NCI-H748 (cell line): ENCODE measurements around the gene MAT2A.
"Not testable (repeated sequence)": the region's sequence is repeated elsewhere in the genome, so short reads cannot be mapped to it uniquely, and the experiment has no call there.

ENCODE experiments used
- DNase-seq: peaks from one replicate; lab custom pipeline; 2025; ENCODE audit not compliant: unreplicated experiment; lab: John Stamatoyannopoulos, UW

MAT2A gene

DNA sequence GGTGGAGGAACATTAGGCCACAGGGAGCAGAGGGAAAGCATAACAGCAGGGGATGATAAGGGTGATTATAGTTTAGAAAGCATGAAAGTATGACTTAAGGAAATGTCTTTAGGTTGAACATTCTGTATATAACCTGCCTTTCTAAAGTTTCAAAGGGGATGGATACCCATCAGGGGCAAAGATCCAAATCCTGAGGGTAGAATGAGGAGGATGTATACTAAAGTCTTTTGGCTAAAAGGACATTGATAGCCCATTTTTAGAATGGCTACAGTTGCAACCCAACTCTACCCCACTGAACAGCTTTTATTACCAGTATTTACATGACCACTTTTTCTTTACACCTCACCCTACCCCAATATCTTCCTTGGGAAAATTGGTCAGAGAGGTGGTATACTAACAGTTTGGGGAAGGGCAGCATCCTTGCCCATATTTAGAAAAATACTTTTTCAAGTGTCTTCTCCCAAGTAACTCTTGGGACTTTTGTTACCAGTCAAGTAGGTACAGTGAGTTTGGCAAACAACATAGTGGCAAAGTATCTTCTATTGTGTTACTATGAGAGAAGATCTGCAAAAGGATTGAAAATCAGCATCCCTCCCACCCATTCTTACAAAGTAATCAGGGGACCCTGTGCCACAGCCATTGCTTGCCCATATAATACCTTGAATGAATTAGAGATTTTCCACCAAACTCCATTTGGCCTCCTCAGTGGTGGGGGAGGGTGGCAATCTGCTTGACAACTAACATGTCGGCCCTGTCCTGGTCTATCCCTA is 8.3 kb downstream of the MAT2A start:
- DNase-seq: no peak

DNA sequence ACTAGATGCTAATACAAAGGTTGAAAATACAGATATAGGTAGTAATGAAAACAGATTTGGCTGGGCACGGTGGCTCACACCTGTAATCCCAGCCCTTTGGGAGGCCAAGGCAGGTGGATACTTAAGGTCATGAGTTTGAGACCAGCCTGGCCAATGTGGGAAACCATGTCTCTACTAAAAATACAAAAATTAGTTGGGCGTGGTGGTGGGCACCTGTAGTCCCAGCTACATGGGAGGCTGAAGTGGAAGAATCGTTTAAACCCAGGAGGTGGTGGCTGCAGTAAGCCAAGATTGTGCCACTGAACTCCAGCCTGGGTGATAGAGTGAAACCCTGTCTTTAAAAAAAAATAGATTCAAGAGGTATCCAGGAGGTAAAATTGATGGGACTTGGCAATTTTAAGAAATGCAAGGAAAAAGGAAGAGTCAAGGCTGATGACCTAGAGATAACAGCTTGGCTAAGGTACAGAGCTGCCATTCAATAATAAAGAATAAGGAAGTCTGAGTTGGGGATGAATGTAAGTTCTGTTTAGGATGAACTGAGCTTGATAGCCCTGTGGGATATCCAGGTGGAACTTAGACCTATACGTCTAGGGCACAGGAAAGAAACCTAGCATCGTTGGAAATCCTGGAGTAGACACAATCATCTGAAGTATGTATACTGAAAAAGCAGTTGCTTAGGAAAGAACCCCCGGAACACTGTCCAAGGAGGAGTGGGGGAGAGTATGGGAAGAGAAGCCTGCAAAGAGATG is 9.1 kb downstream of the MAT2A start:
- no peak for DNase-seq

DNA sequence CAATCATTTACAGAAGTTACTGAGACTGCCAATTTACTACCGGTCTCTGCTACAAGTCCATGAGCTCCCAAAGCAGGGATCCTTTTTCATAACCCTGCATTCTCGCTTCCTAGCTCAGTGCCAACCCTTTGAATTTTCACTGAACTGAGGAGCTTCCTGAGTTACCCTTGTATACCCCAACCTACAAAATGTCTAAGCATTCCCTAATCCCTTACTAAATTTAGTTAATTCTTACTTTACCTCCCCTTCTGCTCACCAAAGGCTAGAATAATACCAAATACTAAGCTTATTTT is 9.6 kb downstream of the MAT2A start:
- DNase-seq: no peak

DNA sequence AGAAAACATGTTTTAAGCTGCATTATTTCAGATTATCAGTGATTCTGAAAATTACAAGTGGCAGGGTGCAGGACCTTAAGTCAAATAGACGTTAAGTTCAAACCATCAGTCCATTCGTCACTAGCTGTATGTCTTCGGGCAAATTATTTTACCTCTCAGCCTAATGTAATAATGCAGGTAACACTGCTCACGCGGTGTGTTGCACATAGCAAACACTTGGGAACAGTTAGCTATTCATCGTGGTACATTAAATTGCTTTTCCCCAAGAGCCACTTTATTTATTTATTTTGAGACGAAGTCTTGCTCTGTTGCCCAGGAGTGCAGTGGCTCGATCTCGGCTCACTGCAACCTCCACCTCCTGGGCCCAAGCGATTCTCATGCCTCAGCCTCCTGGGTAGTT is 10.1 kb downstream of the MAT2A start:
- no peak for DNase-seq

DNA sequence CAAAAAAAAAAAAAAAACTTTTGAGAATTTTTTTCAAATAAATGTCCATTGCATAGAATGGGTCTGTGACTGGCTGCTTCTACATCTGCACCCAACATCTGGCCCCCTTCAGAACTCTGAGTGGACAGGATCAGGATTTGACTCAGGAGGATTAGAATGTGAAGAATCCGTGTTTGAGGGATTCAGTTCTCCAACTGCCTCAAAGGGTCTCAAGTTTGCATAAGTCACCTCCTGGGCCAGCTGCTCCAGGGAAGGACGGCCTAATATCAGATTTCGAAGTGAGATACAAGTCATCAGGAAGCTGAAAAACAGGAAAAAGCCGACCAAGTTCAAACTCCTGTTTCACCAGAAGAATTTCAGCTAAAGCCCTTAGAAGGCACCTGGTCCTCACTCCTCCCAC is 10.9 kb downstream of the MAT2A start:
- no peak for DNase-seq

DNA sequence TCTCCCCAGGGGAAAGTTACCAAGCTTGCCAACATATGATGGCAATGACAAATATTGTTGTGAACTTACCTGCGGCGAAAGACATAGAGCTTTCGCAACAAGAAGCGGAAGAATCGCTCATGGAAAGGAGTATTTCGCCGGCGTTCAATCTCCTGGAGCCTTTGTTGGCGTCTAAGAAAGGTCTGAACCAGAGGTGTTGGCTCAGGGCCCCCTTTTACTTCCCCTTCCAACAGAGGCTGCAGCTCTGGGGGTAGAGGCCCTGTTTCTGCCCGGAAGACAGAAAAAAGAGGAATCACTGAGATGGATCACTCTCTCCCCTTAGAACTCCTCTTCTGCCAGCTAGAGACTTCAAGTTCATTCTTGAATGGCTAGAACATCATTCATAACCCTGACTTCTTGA is 11.5 kb downstream of the MAT2A start:
- no peak for DNase-seq

DNA sequence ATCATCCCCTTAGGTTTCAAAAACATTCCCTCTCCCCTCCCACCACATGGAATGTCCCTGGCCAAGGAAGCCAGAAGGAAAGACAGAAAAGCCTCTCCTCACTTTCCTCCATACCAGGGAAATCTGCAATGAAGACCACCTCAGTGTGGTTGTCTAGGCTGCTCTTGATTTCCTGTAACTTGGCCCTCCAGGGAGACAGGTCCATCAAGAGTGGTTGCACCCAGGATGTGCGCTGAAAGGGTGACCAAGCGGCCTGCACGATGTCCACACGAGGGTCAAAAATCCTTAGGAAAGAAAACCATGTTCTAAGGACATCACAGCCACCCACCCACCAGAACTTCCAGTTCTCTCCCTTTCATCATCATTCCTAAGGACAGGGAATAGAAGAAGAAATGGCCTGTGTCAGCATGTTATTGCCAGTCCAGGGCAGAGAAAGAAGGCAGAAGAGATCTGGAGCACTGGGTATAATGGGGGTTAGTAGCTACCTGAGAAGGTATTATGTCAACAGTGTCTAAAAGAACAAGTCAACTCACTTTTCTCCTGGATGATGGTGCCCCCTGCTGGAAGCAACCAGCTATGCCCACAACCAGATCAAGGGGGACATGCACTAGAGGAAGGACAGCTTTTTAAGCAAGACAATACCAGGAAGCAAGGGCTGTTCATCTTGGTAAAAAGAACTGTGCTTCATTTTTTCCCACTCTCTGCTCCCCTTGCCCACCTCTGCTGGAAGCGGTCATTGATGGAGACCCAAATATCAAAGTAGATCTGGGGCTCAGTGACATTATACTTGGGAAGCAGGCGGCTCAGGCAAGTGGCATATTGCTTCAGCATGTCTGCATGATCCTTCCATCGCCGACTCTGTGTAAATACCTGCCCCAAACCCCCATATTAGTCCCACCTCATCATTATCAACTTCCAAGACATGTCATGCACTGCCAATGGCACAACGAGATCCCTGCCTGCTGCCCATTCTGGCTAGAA is 13.0 kb downstream of the MAT2A start:
- peak; percentile 59 for DNase-seq

DNA sequence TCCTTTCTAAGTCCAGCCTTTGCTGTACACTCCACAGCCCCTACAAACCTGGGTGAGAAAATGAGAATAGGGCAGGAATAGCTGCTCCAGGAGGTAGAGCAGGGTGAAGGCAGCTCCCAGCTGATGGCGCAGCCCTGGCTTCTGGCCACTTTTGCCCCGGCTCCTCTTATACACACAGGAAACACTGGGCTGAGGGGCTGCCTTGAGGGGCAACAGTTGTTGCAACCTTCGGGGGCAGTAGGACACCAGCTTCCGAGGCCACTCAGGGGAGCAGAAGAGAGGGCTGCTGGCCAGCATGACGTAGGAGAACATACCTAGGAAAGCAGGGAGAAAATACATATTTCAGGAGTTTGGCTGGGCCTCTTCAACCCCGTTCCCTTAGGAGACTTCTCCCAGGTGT is 14.2 kb downstream of the MAT2A start:
- no peak for DNase-seq

DNA sequence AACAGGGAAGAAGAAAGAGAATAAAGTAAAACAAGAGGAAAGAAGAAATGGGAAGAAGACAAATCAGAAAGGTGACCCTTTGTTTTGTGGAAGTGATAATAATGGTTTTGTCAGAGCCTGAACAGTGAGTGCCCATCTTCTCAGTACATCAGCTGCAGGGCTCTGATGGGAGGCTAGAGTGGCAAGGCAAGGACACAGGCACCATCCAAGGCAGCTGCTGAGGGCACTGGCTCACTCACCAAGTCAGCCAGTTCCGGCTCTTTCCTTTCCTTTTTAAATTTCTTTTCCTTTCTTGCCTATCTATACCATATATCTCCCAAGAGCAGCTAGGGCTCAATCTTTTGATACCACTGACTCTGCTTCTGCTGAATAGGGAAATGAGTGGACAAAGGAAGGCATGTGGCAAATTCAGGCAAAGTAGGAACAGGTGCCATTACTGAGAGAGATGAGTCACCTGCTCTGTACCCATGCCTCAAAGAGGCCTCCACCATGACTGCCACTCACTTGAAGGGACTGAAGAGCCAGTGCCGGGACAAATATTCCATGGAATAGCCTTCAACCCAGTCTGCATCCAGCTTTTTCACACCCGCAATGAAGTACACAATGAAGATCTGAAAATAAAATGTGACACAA is 16.1 kb downstream of the MAT2A start:
- DNase-seq: no peak

DNA sequence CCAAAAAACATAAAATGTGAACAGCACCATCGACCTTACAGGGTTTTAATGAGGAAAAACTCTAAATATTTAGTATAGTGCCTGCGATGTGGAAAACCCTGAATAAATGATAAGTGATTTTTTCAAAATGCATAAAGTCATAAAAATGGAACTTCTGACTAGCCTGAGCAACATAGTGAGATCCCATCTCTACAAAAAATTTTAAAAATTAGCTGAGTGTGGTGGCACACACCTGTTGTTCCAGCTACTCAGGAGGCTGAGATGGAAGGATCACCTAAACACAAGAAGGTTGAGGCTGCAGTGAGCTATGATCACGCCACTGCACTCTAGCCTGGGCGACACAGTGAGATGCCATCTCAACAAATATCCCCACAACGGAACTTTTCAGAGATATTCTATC is 18.2 kb downstream of the MAT2A start:
- DNase-seq: no peak

DNA sequence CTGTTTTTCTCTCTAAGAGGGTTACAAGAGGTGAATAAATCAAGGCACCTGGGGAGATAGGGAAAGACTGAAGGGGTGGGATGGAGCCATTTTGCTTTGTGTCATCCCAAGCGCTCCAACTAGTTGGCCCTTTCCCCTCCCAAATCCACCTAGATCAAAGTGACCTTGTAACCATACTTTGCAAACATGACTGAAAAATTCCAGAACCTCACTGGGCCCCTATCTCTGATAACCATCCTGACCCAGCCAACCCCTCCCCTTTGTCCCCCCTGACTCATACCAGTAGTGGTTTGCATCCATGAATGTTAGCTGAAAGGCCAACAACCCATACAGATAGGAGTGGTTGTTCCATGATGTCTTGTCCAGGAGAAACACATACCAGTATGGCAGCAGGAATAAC is 19.2 kb downstream of the MAT2A start:
- no peak for DNase-seq

DNA sequence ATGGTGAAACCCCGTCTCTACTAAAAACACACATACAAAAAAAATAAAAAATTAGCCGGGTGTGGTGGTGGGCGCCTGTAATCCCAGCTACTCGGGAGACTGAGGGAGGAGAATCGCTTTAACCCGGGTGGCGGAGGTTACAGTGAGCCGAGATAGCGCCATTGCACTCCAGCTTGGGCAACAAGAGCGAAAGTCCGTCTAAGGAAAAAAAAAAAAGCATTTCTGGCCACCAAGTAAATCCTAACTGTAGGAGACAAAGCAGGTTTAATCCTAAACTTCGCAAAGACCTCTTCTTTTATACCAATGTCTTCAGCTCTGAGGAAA is 21.4 kb downstream of the MAT2A start:
- DNase-seq: not testable (repeated sequence)

DNA sequence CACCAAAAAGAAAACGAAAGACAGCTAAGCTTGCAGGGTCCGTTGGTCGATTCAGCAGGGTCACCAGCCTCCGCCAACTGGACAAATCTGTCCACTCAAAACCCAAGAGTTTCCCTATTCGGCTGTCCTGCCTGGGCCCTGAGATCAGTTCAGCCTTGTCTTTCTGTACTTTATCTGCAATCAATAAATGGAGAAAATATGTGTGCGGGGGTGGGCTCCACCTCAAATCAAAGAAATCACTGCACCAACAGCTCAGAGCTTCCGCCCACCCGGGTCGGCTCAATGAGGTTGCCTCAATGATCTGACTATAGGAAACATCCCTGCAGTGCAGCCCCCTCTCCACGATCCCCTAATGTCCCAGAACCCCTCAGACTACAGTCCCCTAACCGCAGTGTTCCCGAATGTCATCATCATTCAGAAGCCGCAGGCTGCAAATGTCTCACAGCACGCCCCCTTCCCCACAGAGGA is 21.9 kb downstream of the MAT2A start:
- no peak for DNase-seq

DNA sequence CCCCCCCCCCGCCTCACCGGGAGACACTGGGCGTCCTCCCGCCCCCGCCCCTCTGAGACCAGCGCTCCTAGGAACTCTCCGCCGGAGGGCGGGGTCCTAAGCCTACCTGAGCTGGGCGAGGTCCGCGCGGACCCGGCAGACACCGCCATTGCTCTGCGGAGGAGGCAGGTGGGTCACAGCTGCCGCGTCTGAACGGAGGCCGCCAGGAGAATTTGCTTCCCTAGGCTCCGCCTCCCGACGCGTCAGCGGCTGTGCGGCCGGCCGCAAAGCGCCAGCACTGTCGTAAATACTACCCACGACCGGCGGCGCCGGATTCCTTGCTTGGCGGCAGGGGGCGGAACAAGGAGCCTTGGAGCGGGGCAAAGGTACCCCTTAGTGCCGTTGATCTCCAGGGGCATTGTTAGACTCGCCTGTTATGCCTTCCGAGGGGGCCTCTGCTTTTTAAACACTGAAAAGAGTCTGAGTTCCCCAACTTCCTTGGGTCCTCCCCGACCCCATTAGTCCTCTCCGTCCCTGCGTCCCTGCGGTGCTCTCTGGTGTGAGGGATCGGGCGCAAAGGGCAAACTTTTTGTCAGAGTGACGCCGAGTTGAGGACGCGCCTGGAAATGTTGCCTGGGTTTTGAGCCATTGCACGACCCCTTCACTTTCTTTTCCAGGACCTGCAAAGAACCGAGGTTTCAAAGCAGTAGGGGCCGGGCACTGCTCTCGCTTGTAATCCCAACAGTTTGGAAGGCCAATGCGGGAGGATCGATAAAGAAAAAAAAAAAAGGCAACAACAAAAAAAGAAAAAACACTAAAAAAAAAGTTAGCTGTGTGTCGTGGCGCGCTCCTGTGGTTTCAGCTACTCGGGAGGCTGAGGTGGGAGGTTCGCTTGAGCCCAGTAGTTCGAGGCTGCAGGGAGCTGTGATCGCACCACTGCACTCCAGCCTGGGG is 22.6 kb downstream of the MAT2A start, which contains the start of gene GGCX:
Gene GGCX (minus strand): TSS at position 214 of the 933 bp plus-strand sequence. CDS start 65 bp downstream, at position 149.
- DNase-seq: peak; percentile 96

DNA sequence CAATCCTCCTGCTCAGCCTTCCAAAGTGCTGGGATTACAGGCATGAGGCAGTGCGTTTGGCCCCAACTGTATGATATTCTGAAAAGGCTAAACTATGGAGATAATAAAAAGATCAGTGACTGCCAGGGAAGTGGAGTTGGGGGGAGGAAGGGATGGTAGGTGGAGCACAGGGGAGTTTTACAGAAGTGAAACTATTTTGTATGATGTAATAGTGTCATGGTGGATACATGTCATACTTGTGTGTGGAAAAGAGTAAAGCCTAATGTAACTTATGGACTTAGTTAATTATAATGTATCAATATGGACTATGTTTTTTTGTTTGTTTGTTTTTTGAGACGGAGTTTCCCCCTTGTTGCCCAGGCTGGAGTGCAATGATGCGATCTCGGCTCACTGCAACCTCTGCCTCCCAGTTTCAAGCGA is 25.2 kb downstream of the MAT2A start:
- DNase-seq: no peak

DNA sequence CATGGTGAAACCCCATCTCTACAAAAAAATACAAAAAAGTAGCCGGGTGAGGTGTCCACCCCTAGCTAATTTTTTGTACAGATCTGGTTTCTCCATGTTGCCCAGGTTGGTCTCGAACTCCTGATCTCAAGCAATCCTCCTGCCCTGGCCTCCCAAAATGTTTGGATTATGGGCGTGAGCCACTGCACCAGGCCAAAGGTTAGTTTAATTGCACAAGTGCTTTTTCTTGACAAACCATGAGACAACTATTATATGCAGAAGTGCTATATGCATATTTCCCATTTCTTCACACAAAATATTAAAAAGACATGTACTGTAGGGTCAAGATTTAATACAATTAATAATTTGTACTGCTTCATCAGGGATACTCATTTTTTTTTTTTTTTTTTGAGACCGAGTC is 27.3 kb downstream of the MAT2A start:
- DNase-seq: no peak

DNA sequence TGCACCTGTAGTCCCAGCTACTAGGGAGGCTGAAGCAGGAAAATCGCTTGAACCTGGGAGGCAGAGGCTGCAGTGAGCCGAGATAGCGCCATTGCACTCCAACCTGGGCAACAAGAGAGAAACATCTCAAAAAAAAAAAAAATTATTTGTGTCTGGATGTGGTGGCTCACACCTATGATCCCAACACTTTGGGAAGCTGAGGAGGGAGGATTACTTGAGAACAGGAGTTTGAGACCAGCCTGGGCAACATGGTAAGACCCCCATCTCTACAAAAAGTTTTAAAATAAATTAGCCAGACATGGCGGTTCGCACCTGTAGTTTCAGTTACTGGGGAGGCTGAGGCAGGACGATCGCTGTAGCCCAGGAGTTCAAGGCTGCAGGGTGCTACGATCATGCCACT is 36.8 kb downstream of the MAT2A start:
- no peak for DNase-seq

DNA sequence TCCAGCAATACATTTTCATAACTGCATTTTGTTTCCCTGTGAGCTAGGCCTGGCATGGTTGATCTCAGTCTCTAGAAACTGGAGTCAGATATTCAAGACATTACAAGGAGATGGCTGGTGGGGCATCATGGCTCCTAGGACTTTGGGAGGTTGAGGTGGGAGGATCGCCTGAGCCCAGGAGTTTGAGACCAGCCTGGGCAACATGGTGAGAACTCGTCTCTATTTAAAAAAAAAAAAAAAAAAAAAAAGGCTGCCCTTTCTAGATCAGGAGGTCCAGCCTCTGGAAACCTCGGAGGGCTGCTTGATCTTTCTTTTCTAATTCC is 38.1 kb downstream of the MAT2A start:
- no peak for DNase-seq

DNA sequence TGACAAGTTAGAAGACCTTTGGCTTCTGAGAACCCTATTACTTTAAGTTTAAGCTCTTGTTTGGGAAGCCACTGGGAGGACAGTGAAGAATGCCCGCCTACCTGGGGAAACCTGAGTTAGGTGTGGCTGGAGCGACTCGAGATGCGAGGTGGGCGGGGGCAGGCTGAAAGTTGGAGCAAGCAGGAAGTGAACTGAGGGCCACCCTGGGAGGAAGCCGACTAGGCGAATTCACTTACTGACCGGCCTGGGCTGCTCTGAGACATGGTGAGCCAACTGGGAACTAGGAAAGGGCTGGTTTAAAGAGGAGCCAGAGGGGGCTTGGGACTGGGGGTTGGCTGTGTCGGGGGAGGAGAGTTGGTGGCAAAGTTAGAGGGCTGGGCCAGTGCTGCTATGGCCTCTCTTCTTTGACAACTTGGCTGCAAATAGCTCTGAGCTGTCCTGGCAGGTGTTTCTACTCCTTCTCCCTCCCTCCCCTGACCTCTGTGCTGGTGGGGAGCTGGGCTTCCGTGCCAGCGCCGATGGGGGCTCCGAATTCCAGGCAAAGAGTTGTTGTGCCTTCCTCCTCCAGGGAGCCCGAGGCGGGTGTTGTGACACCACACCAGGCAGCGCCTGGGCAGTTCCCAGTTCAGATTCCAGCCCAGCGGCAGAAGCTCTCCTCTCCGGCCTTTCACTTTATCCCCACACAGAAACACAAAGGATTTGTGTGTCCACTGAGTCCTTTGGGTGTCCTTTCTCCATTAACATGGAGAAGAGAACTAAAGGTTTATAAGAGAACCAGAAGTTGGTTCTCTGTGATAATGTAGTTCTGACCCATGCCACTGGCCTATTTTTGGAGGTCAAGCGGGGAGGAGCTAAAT is 38.6 kb downstream of the MAT2A start, which contains the start of gene VAMP8:
Gene VAMP8 (plus strand): TSS at position 201 of the 857 bp plus-strand sequence. CDS start 61 bp downstream, at position 262.
- DNase-seq: no peak
